K562 (cell line): Measurements from ENCODE around the gene MBD5.

Experiments
- SP1 ChIP-seq: sonication (generic); formaldehyde crosslinking; IDR thresholded peaks from 2 replicates; pipeline ENCODE4 v1.8.1; 2022; ENCODE audit warnings: mild to moderate bottlenecking, missing genetic modification reagents
- TEAD1 ChIP-seq, 2 experiments: fragments of 450-650 bp in 1 of 2; sonication (generic) in 1 of 2; formaldehyde crosslinking; IDR thresholded peaks; 2 replicates each; pipeline versions ENCODE4 v1.4.0 to v1.8.0; 2020 to 2022; ENCODE audit warnings: mild to moderate bottlenecking in 2 of 2, missing genetic modification reagents in 1 of 2

GRCh38 chr2:148136441-148136840 lies 115.5 kb downstream of the MBD5 start:
- TF ChIP-seq SP1 (CRISPR knock-in tag) (no peak), TEAD1 (CRISPR knock-in tag; IDR thresholded peaks at IDR 0.05) (no peak)
